HepG2 (cell line): ENCODE measurements around the gene TAF7. TPM values are rescaled to one million over a fixed set of nuclear protein-coding genes. Genes with fewer than 3 reads are reported as not detected.

Source experiments
- ASH2L ChIP-seq: fragments of 300-600, 200-600 bp; sonication (generic); IDR thresholded peaks from 2 replicates; pipeline ENCODE4 v1.7.0; 2017; ENCODE audit warnings: low read depth, mild to moderate bottlenecking, moderate library complexity, mixed read lengths, low read length; ENCODE audit not compliant: insufficient read length
- ELF4 ChIP-seq: sonication (generic); formaldehyde crosslinking; IDR thresholded peaks from 2 replicates; pipeline ENCODE4 v1.5.0; 2020; ENCODE audit warnings: missing genetic modification reagents, mild to moderate bottlenecking, moderate library complexity, borderline replicate concordance
- FOSL1 ChIP-seq: sonication (generic); formaldehyde crosslinking; IDR thresholded peaks from 2 replicates; pipeline ENCODE4 v1.9.0; 2021; ENCODE audit warnings: missing genetic modification reagents, borderline replicate concordance
- FOXJ3 ChIP-seq: sonication (generic); formaldehyde crosslinking; IDR thresholded peaks from 2 replicates; pipeline ENCODE4 v1.4.0; 2020; ENCODE audit warnings: missing genetic modification reagents, mild to moderate bottlenecking, borderline replicate concordance
- HMG20B ChIP-seq: conservative IDR thresholded peaks from 2 replicates; pipeline ENCODE4 v1.6.1; 2016; ENCODE audit warnings: missing genetic modification reagents, missing compliant biosample characterization
- NFRKB ChIP-seq: fragments of 450-650 bp; IDR thresholded peaks from 2 replicates; pipeline ENCODE4 v1.6.1; 2017
- NONO ChIP-seq, 2 experiments: fragments of 450-650 bp in 1 of 2; sonication (generic) in 1 of 2; formaldehyde crosslinking in 1 of 2; IDR thresholded peaks in 1 of 2; conservative IDR thresholded peaks in 1 of 2; 2 replicates each; pipeline versions ENCODE4 v1.6.1 to v1.8.0; 2017 to 2022; ENCODE audit warnings: mild to moderate bottlenecking in 1 of 2, missing genetic modification reagents in 1 of 2, moderate library complexity in 1 of 2
- NR1H2 ChIP-seq: sonication (generic); formaldehyde crosslinking; IDR thresholded peaks from 2 replicates; pipeline ENCODE4 v1.8.1; 2022; ENCODE audit warnings: low read depth, missing genetic modification reagents, borderline replicate concordance
- POLR2G ChIP-seq: fragments of 200-400 bp; formaldehyde crosslinking; IDR thresholded peaks from 2 replicates; pipeline ENCODE4 v1.6.1; 2018; ENCODE audit warnings: mild to moderate bottlenecking, low read depth, low read length, moderate library complexity
- TP53 ChIP-seq: sonication (generic); formaldehyde crosslinking; conservative IDR thresholded peaks from 2 replicates; pipeline ENCODE4 v1.4.0; 2020; ENCODE audit warnings: missing genetic modification reagents
- ZC3H13 ChIP-seq: sonication (generic); formaldehyde crosslinking; IDR thresholded peaks from 2 replicates; pipeline ENCODE4 v1.8.1; 2023; ENCODE audit warnings: mild to moderate bottlenecking, missing genetic modification reagents, moderate library complexity
- ZFP36 ChIP-seq: fragments of 150-350 bp; IDR thresholded peaks from 2 replicates; pipeline ENCODE4 v1.6.1; 2018; ENCODE audit warnings: borderline replicate concordance, low read length, low read depth; ENCODE audit not compliant: partially characterized antibody
- ZFP90 ChIP-seq: sonication (generic); formaldehyde crosslinking; IDR thresholded peaks from 2 replicates; pipeline ENCODE4 v1.8.0; 2022; ENCODE audit warnings: missing genetic modification reagents, mild to moderate bottlenecking, inconsistent platforms, borderline replicate concordance
- ZFX ChIP-seq: sonication (generic); formaldehyde crosslinking; IDR thresholded peaks from 2 replicates; pipeline ENCODE4 v1.4.0; 2020; ENCODE audit warnings: mild to moderate bottlenecking, low read depth, missing genetic modification reagents, moderate library complexity
- ZMYM2 ChIP-seq: sonication (generic); formaldehyde crosslinking; IDR thresholded peaks from 2 replicates; pipeline ENCODE4 v1.8.0; 2022; ENCODE audit warnings: mild to moderate bottlenecking, missing genetic modification reagents
- ZNF12 ChIP-seq: sonication (generic); formaldehyde crosslinking; IDR thresholded peaks from 2 replicates; pipeline ENCODE4 v1.5.0; 2020; ENCODE audit warnings: missing genetic modification reagents
- ZNF253 ChIP-seq: sonication (generic); formaldehyde crosslinking; IDR thresholded peaks from 2 replicates; pipeline ENCODE4 v1.8.0; 2022; ENCODE audit warnings: mild to moderate bottlenecking, missing genetic modification reagents, borderline replicate concordance
- ZNF260 ChIP-seq: sonication (generic); formaldehyde crosslinking; IDR thresholded peaks from 2 replicates; pipeline ENCODE4 v1.4.0; 2020; ENCODE audit warnings: missing genetic modification reagents, low read depth, mild to moderate bottlenecking, borderline replicate concordance
- ZNF605 ChIP-seq: sonication (generic); formaldehyde crosslinking; IDR thresholded peaks from 2 replicates; pipeline ENCODE4 v1.8.0; 2022; ENCODE audit warnings: mild to moderate bottlenecking, missing genetic modification reagents
- ZNF746 ChIP-seq: sonication (generic); formaldehyde crosslinking; IDR thresholded peaks from 2 replicates; pipeline ENCODE4 v1.8.0; 2022; ENCODE audit warnings: mild to moderate bottlenecking, missing genetic modification reagents
- ZNF788 ChIP-seq: sonication (generic); formaldehyde crosslinking; IDR thresholded peaks from 2 replicates; pipeline ENCODE4 v1.5.0; 2020; ENCODE audit warnings: mild to moderate bottlenecking, missing genetic modification reagents, borderline replicate concordance
- ZNF879 ChIP-seq: sonication (generic); formaldehyde crosslinking; IDR thresholded peaks from 2 replicates; pipeline ENCODE4 v1.8.1; 2023; ENCODE audit warnings: missing genetic modification reagents
- ZSCAN20 ChIP-seq: sonication (generic); formaldehyde crosslinking; IDR thresholded peaks from 2 replicates; pipeline ENCODE4 v1.4.0; 2020; ENCODE audit warnings: missing genetic modification reagents, mild to moderate bottlenecking, borderline replicate concordance
- ZSCAN22 ChIP-seq: sonication (generic); formaldehyde crosslinking; IDR thresholded peaks from 2 replicates; pipeline ENCODE4 v1.4.0; 2020; ENCODE audit warnings: mild to moderate bottlenecking, missing genetic modification reagents
- polyA plus RNA-seq, 8 experiments: library from polyadenylated mRNA; depleted of rRNA in 3 of 8; stranded (reverse) in 7 of 8; unstranded in 1 of 8; fragments of >200 nt; fragmentation: Illumina TruSeq in 4 of 8; extraction: Trizol in 4 of 8; gene quantifications; 2 replicates each; pipeline versions ENCODE4 v1.2.1 to v1.2.3, GENCODE V29; 2011 to 2016; ENCODE audit warnings: low read depth in 4 of 8, missing spikeins in 1 of 8, mixed read lengths in 1 of 8; ENCODE audit not compliant: insufficient read depth in 1 of 8
- total RNA-seq, 5 experiments: library from RNA; depleted of rRNA; stranded (reverse); fragments of >200 nt; fragmentation: Illumina TruSeq; extraction: Trizol; gene quantifications; 2 replicates each; pipeline ENCODE4 v1.2.3, GENCODE V29; 2016; ENCODE audit warnings: low read depth in 1 of 5
- TF ChIP-seq, protein P1 (sequence below): sonication (generic); formaldehyde crosslinking; IDR thresholded peaks from 2 replicates; pipeline ENCODE4 v1.4.0; 2020; ENCODE audit warnings: missing genetic modification reagents
- TF ChIP-seq, protein P2 (sequence below): IDR thresholded peaks from 2 replicates; pipeline ENCODE4 v1.6.1; 2016; ENCODE audit warnings: missing biosample characterization, missing genetic modification reagents, low read depth

The TAF7 gene
- total and polyA plus RNA-seq, 2 of the 13 experiments (the other 11 are each of a cell fraction or from before 2014, with no cell fraction given), result 41.6 to 61.5 TPM

DNA sequence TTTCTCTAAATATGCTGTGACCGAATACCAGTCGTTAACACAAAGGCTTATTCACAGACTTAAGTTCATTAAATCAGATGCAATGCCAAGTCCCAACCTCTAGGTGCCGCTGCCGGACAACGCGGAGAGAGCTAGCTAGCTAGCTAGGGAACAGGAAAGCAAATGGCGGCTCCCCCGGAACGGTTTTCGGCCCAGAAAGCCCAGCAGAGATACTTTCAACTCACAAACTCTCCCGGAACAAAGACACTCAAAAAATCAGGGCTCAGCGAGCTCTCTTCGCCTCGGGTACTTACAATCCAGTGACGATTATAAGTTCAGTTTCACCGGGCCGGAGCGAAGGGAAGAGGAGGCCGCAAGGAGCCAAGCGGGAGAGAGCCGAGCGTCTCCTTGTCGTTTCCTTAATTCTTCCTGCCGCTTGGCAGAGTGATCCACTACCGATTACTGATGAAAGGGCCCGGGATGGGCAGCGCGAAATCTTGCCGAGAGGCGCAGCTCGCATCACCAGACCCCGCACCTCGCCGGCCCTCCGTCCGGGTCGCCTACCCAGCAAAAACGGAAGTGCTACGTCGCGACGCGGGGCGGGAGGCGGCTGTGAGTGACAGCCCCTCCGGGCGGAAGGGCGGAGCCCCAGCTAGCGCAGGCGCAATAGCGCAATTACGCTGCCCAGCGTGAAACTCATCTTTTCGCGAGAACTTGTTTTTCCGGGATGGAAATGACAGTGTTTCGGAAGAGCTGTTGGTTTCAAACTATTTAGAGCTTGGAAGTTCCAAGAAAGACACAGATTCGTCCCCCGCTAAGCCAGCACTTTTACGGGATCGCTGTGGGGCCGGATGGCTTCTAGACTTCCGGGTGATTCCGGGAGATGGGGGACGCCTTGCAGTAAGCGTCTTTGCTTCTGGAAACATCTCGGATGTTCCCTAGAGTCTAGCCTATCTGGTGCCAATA lies at the start of gene TAF7 (continued):
- TF ChIP-seq ZNF253 (CRISPR knock-in tag) (no peak), ZNF12 (CRISPR knock-in tag) (no peak; the same call in 1 of the 2 replicates), NONO (IDR thresholded peaks at IDR 0.05) (no peak), NONO (CRISPR knock-in tag; conservative IDR thresholded peaks at IDR 0.05) (peak; percentile 88), POLR2G (peak; percentile 97), ZNF746 (CRISPR knock-in tag) (no peak), ELF4 (CRISPR knock-in tag) (peak; percentile 77; the same call in 1 of the 2 replicates), ZFP36 (no peak), ZMYM2 (CRISPR knock-in tag) (peak; percentile 15; the same call in 1 of the 2 replicates), ASH2L (peak; percentile 91), FOXJ3 (CRISPR knock-in tag) (peak; percentile 37; the same call in 1 of the 2 replicates), HMG20B (CRISPR knock-in tag) (0 out of 2 replicates have a peak, but pooled peaks have one; percentile 8), ZSCAN22 (CRISPR knock-in tag) (no peak), ZFX (peak; percentile 95), ZNF605 (CRISPR knock-in tag) (peak; percentile 88; the same call in 1 of the 2 replicates), ZC3H13 (peak; percentile 77; the same call in 1 of the 2 replicates), ZNF788 (CRISPR knock-in tag) (peak; percentile 89; the same call in 1 of the 2 replicates), NR1H2 (CRISPR knock-in tag) (0 out of 2 replicates have a peak, but pooled peaks have one; percentile 20), ZNF260 (CRISPR knock-in tag) (no peak), FOSL1 (CRISPR knock-in tag) (no peak), ZNF879 (CRISPR knock-in tag) (peak; percentile 50; the same call in 1 of the 2 replicates), ZFP90 (CRISPR knock-in tag) (no peak; the same call in 1 of the 2 replicates), TP53 (CRISPR knock-in tag) (0 out of 2 replicates have a peak, but pooled peaks have one; percentile 16), ZSCAN20 (CRISPR knock-in tag) (no peak), NFRKB (no peak)
- TF ChIP-seq, protein P1, sequence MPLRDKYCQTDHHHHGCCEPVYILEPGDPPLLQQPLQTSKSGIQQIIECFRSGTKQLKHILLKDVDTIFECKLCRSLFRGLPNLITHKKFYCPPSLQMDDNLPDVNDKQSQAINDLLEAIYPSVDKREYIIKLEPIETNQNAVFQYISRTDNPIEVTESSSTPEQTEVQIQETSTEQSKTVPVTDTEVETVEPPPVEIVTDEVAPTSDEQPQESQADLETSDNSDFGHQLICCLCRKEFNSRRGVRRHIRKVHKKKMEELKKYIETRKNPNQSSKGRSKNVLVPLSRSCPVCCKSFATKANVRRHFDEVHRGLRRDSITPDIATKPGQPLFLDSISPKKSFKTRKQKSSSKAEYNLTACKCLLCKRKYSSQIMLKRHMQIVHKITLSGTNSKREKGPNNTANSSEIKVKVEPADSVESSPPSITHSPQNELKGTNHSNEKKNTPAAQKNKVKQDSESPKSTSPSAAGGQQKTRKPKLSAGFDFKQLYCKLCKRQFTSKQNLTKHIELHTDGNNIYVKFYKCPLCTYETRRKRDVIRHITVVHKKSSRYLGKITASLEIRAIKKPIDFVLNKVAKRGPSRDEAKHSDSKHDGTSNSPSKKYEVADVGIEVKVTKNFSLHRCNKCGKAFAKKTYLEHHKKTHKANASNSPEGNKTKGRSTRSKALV (CRISPR knock-in tag), result no peak
- TF ChIP-seq, protein P2, sequence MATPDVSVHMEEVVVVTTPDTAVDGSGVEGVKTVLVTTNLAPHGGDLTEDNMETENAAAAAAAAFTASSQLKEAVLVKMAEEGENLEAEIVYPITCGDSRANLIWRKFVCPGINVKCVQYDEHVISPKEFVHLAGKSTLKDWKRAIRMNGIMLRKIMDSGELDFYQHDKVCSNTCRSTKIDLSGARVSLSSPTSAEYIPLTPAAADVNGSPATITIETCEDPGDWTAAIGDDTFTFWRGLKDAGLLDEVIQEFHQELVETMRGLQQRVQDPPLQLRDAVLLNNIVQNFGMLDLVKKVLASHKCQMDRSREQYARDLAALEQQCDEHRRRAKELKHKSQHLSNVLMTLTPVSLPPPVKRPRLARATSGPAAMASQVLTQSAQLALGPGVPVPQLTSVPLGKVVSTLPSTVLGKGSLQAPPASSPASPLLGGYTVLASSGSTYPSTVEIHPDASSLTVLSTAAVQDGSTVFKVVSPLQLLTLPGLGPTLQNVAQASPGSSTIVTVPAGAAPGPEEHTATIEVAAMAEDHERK, result peak; percentile 83
